IMR-90 (cell line): ENCODE data around the gene TPRX2. TPM values are rescaled to one million over a fixed set of nuclear protein-coding genes. Genes with fewer than 3 reads are reported as not detected.

Source experiments
- ATAC-seq: fragments of 200-7000 bp; cut with Tn5 transposase; 2 replicates; pipeline ENCODE4 v1.9.1; 2020; ENCODE audit warnings: low read depth, mild to moderate bottlenecking, moderate library complexity
- BruUV-seq: library from RNA; stranded (reverse); fragments of 400-500 nt; replicated peaks from 2 replicates; lab custom pipeline; 2021; lab: Mats Ljungman, UMichigan
- CTCF ChIA-PET: fragments of 300-600 bp; formaldehyde crosslinking; extraction: SDS; loops from one replicate; lab custom pipeline; 2021; ENCODE audit warnings: antibody characterized with exemption; lab: Yijun Ruan, JAX
- POLR2A ChIA-PET: fragments of 300-600 bp; sonication (Branson Sonifier 250); formaldehyde crosslinking; loops from one replicate; lab custom pipeline; 2022; ENCODE audit warnings: antibody characterized with exemption; ENCODE audit not compliant: unreplicated experiment; lab: Charles Lee
- DNase-seq: peaks from one replicate; pipeline ENCODE4 v3.0.0; 2013
- H2AFZ ChIP-seq: replicated peaks from 2 replicates; pipeline ENCODE3; 2013; ENCODE audit warnings: low read length, mild to moderate bottlenecking; ENCODE audit not compliant: poor library complexity
- H2AK5ac ChIP-seq: 2 replicates; pipeline ENCODE4 v1.6.1; 2013; ENCODE audit warnings: low read depth, low read length, inconsistent platforms
- H2AK9ac ChIP-seq: replicated peaks from 2 replicates; pipeline ENCODE3; 2013; ENCODE audit warnings: mild to moderate bottlenecking, low read depth, low read length, moderate library complexity; ENCODE audit not compliant: poor library complexity
- H2BK120ac ChIP-seq: 2 replicates; pipeline ENCODE4 v1.6.1; 2013; ENCODE audit warnings: low read depth, low read length, inconsistent platforms
- H2BK15ac ChIP-seq: 3 replicates; pipeline ENCODE4 v1.6.1; 2013; ENCODE audit warnings: low read depth, low read length, inconsistent platforms
- H2BK20ac ChIP-seq: 2 replicates; pipeline ENCODE4 v1.6.1; 2013; ENCODE audit warnings: low read depth, mild to moderate bottlenecking, inconsistent platforms, low read length, moderate library complexity
- H2BK5ac ChIP-seq: 2 replicates; pipeline ENCODE4 v1.6.1; 2013; ENCODE audit warnings: mild to moderate bottlenecking, low read depth, low read length, inconsistent platforms; ENCODE audit not compliant: poor library complexity, severe bottlenecking
- H3K14ac ChIP-seq: replicated peaks from 2 replicates; pipeline ENCODE4 v1.6.1; 2013; ENCODE audit warnings: low read depth, low read length, inconsistent platforms
- H3K18ac ChIP-seq: 2 replicates; pipeline ENCODE4 v1.6.1; 2013; ENCODE audit warnings: low read depth, low read length, control low read depth
- H3K23ac ChIP-seq: 2 replicates; pipeline ENCODE4 v1.6.1; 2013; ENCODE audit warnings: low read depth, low read length, inconsistent platforms
- H3K27ac ChIP-seq: 2 replicates; pipeline ENCODE4 v1.5.1; 2013; ENCODE audit warnings: mild to moderate bottlenecking, control low read depth, low read length; ENCODE audit not compliant: insufficient read depth
- H3K27me3 ChIP-seq: 2 replicates; pipeline ENCODE4 v1.6.1; 2013; ENCODE audit warnings: low read length; ENCODE audit not compliant: control insufficient read depth, insufficient read depth
- H3K36me3 ChIP-seq: 2 replicates; pipeline ENCODE4 v1.6.1; 2013; ENCODE audit warnings: low read length, mixed read lengths; ENCODE audit not compliant: control insufficient read depth, insufficient read depth
- H3K4ac ChIP-seq: 2 replicates; pipeline ENCODE4 v1.6.1; 2013; ENCODE audit warnings: low read depth, low read length, inconsistent platforms
- H3K4me1 ChIP-seq: 2 replicates; pipeline ENCODE4 v1.6.1; 2013; ENCODE audit warnings: low read length, mixed read lengths; ENCODE audit not compliant: control insufficient read depth, insufficient read depth
- H3K4me2 ChIP-seq: 2 replicates; pipeline ENCODE4 v1.6.1; 2013; ENCODE audit warnings: low read depth, mild to moderate bottlenecking, control low read depth, low read length, moderate library complexity
- H3K4me3 ChIP-seq: 2 replicates; pipeline ENCODE4 v1.5.1; 2013; ENCODE audit warnings: low read depth, mild to moderate bottlenecking, control low read depth, low read length, moderate library complexity; ENCODE audit not compliant: insufficient read depth
- H3K56ac ChIP-seq: 2 replicates; pipeline ENCODE4 v1.6.1; 2013; ENCODE audit warnings: low read length, inconsistent platforms; ENCODE audit not compliant: insufficient read depth; ENCODE audit errors: extremely low read depth
- H3K79me1 ChIP-seq, 2 experiments: 2 replicates each; pipeline ENCODE4 v1.6.1; 2013; ENCODE audit warnings: low read length in 2 of 2, inconsistent platforms in 1 of 2, low read depth in 1 of 2
- H3K9ac ChIP-seq: 2 replicates; pipeline ENCODE4 v1.6.1; 2013; ENCODE audit warnings: low read depth, low read length, control low read depth
- H3K9me1 ChIP-seq: 2 replicates; pipeline ENCODE4 v1.6.1; 2013; ENCODE audit warnings: low read length, inconsistent platforms; ENCODE audit not compliant: insufficient read depth
- H3K9me3 ChIP-seq: 2 replicates; pipeline ENCODE4 v1.6.1; 2013; ENCODE audit warnings: low read length; ENCODE audit not compliant: control insufficient read depth, insufficient read depth
- H4K20me1 ChIP-seq: 2 replicates; pipeline ENCODE4 v1.6.1; 2013; ENCODE audit warnings: low read length, inconsistent platforms; ENCODE audit not compliant: insufficient read depth
- H4K5ac ChIP-seq: 2 replicates; pipeline ENCODE4 v1.6.1; 2013; ENCODE audit warnings: mild to moderate bottlenecking, low read depth, low read length, control low read depth
- H4K8ac ChIP-seq, 2 experiments: 2 replicates each; pipeline ENCODE4 v1.6.1; 2013; ENCODE audit warnings: low read depth in 2 of 2, low read length in 2 of 2, control low read depth in 1 of 2, inconsistent platforms in 1 of 2
- H4K91ac ChIP-seq: 2 replicates; pipeline ENCODE4 v1.6.1; 2013; ENCODE audit warnings: low read depth, low read length, inconsistent platforms; ENCODE audit not compliant: insufficient read depth
- BHLHE40 ChIP-seq: fragments of 150-350 bp; IDR thresholded peaks from 2 replicates; pipeline ENCODE4 v1.6.1; 2016; ENCODE audit warnings: mild to moderate bottlenecking, low read depth, low read length
- NFE2L2 ChIP-seq: fragments of 150-350 bp; IDR thresholded peaks from 2 replicates; pipeline ENCODE4 v1.6.1; 2016; ENCODE audit warnings: low read depth, mild to moderate bottlenecking, low read length
- WGBS, 2 experiments: methylation state at CpG; one replicate each; pipeline versions ENCODE4 v1.1.5 to v1.1.7; 2013; ENCODE audit warnings: missing lambda C conversion rate in 2 of 2; ENCODE audit not compliant: insufficient read length in 1 of 2; ENCODE audit errors: extremely low coverage in 2 of 2; 5-methylcytosine and 5-hydroxymethylcytosine counted together
- dilution Hi-C: fragments of 300-500 bp; cut with HindIII; formaldehyde crosslinking; loops from one replicate; pipeline ENCODE4 v1.14.3; 2018; ENCODE audit warnings: low sequenced_read_pairs; ENCODE audit not compliant: unreplicated experiment
- in situ Hi-C: fragments of 300-500 bp; cut with MboI; formaldehyde crosslinking; loops from 3 replicates; pipeline ENCODE4 v1.14.3; 2019; ENCODE audit warnings: low sequenced_read_pairs, inconsistent platforms, mixed read lengths
- intact Hi-C: fragments of 100-400 bp; cut with micrococcal nuclease; formaldehyde crosslinking; loops from 2 replicates; pipeline ENCODE4 v1.10.0; 2022
- polyA plus RNA-seq, 3 experiments: library from polyadenylated mRNA; depleted of rRNA; stranded (reverse); fragments of >200 nt; gene quantifications; 2 replicates each; pipeline ENCODE4 v1.2.3, GENCODE V29; 2012; ENCODE audit warnings: low replicate concordance in 1 of 3
- total RNA-seq: library from RNA; depleted of rRNA; stranded (reverse); fragments of >200 nt; gene quantifications from 2 replicates; pipeline ENCODE4 v1.2.3, GENCODE V29; 2012

The TPRX2 gene
- total and polyA plus RNA-seq, 2 of the 4 experiments (the other 2 are of a cell fraction): not detected

- Histone ChIP-seq H3K9me3 (no peaks in the 10 kb centered on the region), H3K14ac (no peak overlapping the region), H3K36me3 (no peaks in the 10 kb centered on the region), H3K27me3 (peaks cover 3% of the 10 kb centered on the region), H3K56ac (no peak overlapping the region), H2AFZ (no peak overlapping the region), H2BK20ac (no peak overlapping the region), H4K91ac (no peak overlapping the region), H4K20me1 (no peaks in the 10 kb centered on the region), H3K79me1 (no peaks in the 10 kb centered on the region), H3K27ac (no peak overlapping the region), H3K18ac (no peak overlapping the region), H3K9me1 (no peaks in the 10 kb centered on the region), H3K9ac (no peak overlapping the region), H3K4me2 (no peak overlapping the region), H3K23ac (no peak overlapping the region), H2AK9ac (no peak overlapping the region), H3K4me1 (no peaks in the 10 kb centered on the region), H2AK5ac (no peak overlapping the region), H2BK120ac (no peak overlapping the region), H2BK5ac (no peak overlapping the region), H4K8ac (no peak overlapping the region), H4K5ac (no peak overlapping the region), H3K4me3 (no peak overlapping the region), H2BK15ac (no peak overlapping the region), H3K4ac (no peak overlapping the region)
- in situ Hi-C loops: no loop called here
- no peak for DNase-seq
- dilution Hi-C loops: no loop called here
- BruUV-seq: no TSS peak
- TF ChIP-seq BHLHE40: no peak
- TF ChIP-seq NFE2L2: no peak
- ATAC-seq: no peak
- intact Hi-C loops: no loop called here
- POLR2A ChIA-PET: no interaction called here
- CTCF ChIA-PET: no interaction called here
- 0% methylated on average over 2 of the region's 8 CpGs; no CpG with 5 or more reads in 1 of the 2 experiments for WGBS, 2 experiments
Measured at GRCh38 chr19:47836038-47836437, 23.0 kb upstream of the TPRX2 start.
